KBM-7 (cell line): ENCODE measurements around the gene BAIAP2L1.

ENCODE experiments used
- DNase-seq: peaks from one replicate; pipeline ENCODE4 v3.0.0-alpha.2; 2015
- in situ Hi-C: fragments of 300-500 bp; cut with MboI; formaldehyde crosslinking; loops from 2 replicates; pipeline ENCODE4 v1.14.3; 2020; ENCODE audit warnings: low sequenced_read_pairs, low pct_unique_long_range_greater_than_20kb, mixed read lengths

Gene BAIAP2L1

GRCh38 chr7:98284335-98285036, 116.4 kb downstream of the BAIAP2L1 start:
- peak; percentile 73 for DNase-seq
- in situ Hi-C loops: no loop called here

GRCh38 chr7:98283887-98284222, 117.0 kb downstream of the BAIAP2L1 start:
- in situ Hi-C loops: no loop called here
- DNase-seq: no peak

GRCh38 chr7:98283127-98283886, 117.6 kb downstream of the BAIAP2L1 start:
- in situ Hi-C loops: no loop called here
- DNase-seq: peak; percentile 76

- in situ Hi-C loops: no loop called here
- DNase-seq: no peak
These were observed 118.2 kb downstream of the BAIAP2L1 start for GRCh38 chr7:98282703-98283102.

- no peak for DNase-seq
These were observed 118.9 kb downstream of the BAIAP2L1 start for GRCh38 chr7:98281757-98282606.

DNA sequence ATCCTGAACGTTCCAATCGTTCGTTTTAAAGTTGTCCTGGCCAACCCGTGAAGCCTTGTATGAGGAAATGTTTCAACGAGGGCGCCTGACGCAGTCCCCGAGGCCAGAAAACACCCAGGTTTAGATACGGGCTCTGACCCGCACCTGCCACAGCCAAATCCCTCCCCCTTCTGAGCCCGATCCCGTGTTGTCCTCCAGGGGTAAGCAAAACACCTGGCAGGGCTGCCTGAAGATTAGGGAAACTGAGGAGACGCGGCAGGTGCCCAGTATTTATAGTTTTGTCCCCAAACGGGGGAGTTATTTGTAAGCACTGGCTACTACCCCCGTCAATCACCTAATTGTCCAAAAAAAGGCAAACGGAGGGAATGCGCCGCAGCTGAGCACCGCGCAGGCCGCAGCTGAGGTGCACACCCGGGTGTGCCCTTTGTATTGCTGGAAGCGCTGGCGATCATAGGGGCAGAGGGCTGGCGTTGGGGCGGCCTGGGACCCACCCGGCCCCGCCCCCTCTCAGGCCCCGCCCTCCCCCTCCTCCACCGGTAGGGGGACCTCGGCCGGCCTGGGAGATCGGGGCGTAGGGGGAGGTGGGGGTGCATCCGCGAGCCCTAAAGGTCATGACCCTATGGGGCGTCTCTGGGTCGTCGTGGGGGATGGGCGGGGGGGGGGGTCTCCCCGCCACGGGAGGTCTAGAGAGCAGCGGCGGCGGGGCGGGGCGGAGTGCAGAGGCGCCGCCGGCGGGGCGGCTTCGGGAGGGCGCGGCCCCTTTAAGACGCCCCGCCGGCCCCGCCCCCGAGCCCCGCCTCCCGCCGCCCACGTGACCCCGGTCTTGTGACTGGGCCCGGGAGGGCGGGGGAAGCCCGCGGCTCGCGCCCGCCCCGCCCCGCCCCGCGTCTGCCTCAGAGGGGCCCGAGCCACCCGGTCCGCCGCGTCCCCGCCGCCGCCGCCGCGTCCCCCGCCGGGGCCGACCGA, 119.8 kb downstream of the BAIAP2L1 start, which contains the start of gene BRI3:
TSS of gene BRI3 (plus strand) at position 896 of the 966 bp plus-strand sequence. CDS start 110 bp downstream, outside the sequence.
- peak; percentile 48 for DNase-seq
- in situ Hi-C loops: no loop called here

More at GRCh38 chr7:98281757-98282606, 118.9 kb downstream of the BAIAP2L1 start:
- in situ Hi-C loops: no loop called here

DNA sequence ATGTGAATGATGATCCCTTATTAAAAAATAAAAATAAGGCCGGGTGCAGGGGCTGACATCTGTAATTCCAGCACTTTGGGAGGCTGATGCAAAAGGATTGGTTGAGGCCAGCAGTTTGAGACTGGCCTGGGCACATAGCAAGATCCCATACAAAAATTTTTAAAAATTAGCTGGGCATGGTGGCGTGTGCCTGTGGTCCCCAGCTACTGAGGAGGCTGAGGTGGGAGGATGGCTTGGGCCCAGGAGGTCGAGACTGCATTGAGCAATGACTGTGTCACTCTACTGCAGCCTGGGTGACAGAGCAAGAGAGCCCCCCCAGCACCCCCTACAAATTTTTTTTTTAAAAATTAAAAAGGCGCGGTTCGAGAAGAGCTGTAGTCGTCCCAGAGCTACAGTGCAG, 120.6 kb downstream of the BAIAP2L1 start:
- no peak for DNase-seq
- in situ Hi-C loops: no loop called here

DNA sequence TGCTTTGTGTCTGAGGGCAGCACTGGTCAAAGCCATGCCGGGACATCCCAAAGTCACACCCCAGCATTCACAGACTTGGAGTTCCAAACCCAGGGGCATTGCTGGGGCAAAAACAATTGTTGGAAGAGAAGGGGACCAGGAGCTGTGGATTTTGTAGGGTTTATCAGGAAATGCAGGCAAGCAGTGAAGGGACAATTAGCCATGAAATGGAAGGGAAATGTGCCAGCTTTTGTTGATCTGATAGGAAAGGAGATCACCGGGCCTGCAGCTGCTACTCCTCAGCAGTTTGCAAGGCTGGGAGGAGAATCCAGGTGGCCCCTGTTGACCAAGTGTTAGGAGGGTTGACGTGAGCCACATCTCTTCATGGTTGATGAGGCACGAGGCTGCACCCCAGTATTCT, 122.0 kb downstream of the BAIAP2L1 start:
- in situ Hi-C loops: no loop called here
- no peak for DNase-seq

- DNase-seq: no peak
- in situ Hi-C loops: no loop called here
These were observed 122.5 kb downstream of the BAIAP2L1 start for GRCh38 chr7:98278408-98278807.

DNA sequence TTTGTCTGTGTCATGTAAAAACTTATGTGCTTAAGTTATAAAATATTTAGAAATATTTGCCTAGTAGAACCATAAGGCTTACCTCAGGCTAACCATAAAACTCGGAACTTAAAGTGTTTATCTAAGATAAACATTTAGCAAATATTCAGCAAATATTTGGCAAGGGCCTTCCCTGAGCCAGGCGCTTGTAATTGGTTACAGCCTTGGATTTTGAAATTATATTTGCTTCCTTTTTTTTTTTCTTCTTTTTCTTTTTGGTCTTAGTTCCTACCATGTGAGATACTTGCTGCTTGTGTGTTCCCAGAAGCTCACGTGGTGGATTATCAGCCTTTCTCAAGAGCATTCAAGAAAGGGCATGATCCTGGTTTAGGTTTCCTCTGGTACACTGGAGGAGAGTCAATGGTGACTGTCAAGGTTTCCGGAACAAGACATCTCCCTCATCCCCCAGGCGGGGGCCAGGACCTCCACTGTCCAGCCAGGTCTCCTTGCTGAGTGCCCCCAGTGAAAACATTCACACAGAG, 124.6 kb downstream of the BAIAP2L1 start:
- DNase-seq: no peak
- in situ Hi-C loops: no loop called here

- DNase-seq: no peak
- in situ Hi-C loops: no loop called here
These were observed 133.6 kb downstream of the BAIAP2L1 start for GRCh38 chr7:98267303-98267702.

DNA sequence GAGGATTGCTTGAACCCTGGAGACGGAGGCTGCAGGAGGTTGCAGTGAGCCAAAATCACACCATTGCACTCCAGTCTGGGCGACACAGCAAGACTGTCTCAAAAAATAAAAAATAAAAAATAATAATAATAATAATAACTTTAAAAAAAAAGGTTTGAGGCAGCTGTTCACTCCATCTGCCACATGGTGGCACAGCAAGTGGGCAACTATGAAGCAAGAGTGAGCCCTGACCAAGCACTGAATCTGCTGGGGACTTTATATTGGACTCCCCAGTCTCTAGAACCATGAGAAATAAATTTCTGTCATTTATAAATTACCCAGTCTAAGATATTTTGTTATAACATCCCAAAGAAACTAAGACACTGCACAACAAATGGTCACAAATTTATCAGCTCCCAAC, 134.1 kb downstream of the BAIAP2L1 start:
- no peak for DNase-seq

GRCh38 chr7:98265841-98266271, 135.0 kb downstream of the BAIAP2L1 start:
- DNase-seq: no peak
- in situ Hi-C loops: no loop called here

More for the DNA sequence above, 134.1 kb downstream of the BAIAP2L1 start:
- in situ Hi-C loops: no loop called here

DNA sequence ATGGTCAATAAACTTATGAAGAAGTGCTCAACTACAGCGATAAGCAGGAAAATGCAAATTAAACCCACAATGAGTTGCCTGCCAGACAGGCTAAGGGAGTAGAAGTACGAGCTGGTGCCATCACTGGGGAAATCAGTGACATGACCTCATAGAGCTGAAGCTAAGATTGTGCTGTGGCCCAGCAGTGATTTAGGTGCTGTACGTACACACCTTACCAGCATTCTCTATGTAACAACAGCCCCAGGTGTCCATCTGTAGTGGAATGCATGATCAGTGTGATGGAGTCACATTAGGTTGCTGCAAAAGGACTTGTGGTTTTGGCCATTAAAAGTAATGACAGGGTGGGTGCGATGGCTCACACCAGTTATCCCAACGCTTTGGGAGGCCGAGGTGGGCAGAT, 143.2 kb downstream of the BAIAP2L1 start:
- in situ Hi-C loops: no loop called here
- DNase-seq: no peak

DNA sequence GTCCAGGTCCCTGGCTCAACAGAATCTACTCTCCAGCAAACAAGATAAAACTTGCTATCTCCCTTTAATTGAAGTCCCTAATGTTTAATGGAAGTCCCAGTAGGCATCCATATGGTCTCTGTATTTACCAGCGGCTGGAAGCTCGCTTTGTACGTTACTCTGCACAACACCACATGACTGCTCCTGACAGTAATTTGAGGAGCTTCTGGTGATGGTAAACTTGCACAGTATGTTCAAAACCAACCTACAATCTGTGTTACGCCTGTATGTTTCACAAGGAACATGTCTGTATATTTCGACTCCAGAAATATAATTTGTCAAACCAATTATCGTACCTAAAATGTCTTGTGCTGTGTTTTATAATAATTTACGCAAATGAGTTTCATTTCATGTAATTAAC, 144.5 kb downstream of the BAIAP2L1 start:
- in situ Hi-C loops: no loop called here
- no peak for DNase-seq

- peak; percentile 42 for DNase-seq
- in situ Hi-C loops: no loop called here
These were observed 145.8 kb downstream of the BAIAP2L1 start for GRCh38 chr7:98254951-98255610.

- DNase-seq: no peak
- in situ Hi-C loops: no loop called here
These were observed 146.4 kb downstream of the BAIAP2L1 start for GRCh38 chr7:98254516-98254915.
